Hair follicular keratinocyte (primary cell): ENCODE results near the gene DHRSX. TPM values are rescaled to one million over a fixed set of nuclear protein-coding genes. Genes with fewer than 3 reads are reported as not detected.

Experiments
- total RNA-seq: library from RNA; depleted of rRNA; stranded (reverse); fragments of >200 nt; gene quantifications from 2 replicates; pipeline ENCODE4 v1.2.3, GENCODE V29; 2015

DHRSX gene, protein sequence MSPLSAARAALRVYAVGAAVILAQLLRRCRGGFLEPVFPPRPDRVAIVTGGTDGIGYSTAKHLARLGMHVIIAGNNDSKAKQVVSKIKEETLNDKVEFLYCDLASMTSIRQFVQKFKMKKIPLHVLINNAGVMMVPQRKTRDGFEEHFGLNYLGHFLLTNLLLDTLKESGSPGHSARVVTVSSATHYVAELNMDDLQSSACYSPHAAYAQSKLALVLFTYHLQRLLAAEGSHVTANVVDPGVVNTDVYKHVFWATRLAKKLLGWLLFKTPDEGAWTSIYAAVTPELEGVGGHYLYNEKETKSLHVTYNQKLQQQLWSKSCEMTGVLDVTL
- total RNA-seq: 15.7 and 30.5 TPM in 2 replicates

DNA sequence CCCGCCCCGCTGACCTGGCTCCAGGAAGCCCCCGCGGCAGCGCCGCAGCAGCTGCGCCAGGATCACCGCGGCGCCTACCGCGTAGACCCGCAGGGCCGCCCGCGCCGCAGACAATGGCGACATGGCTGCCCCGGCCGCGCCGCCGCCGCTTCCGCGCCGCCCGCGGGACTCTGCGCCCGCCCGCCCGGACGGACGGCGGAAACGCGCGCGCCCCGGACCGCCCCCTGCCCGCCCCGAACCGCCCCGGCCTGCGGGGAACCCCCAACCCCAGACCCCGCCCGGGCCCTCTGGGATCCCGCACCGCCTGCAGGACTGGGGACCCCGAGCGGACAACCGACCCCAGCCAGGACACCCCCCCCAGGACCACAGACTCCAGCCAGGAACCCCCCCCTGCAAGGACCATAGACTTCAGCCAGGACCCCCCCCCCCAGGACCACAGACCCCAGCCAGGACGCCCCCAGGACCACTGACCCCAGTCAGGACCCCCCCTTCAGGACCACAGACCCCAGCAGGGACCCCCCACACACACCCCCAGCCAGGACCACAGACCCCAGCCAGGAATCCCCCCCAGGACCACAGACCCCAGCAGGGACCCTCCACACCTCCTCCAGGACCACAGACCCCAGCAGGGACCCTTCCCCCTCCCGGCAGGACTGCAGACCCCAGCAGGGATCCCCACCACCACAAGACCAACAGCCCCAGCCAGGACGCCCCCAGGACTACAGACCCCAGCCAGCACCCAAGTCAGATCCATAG lies at the start of gene DHRSX, which contains the start of gene ZBED1:
DHRSX (minus strand) TSS at position 174 of the 756 bp plus-strand sequence; CDS start at position 123, 51 bp downstream.
ZBED1 (minus strand) TSS at position 174 of the 756 bp plus-strand sequence. CDS start 10,257 bp downstream, outside the sequence.

Other genes with a start within 250 kb of the DHRSX start
- gene ZBED1, start within 50 bp of the DHRSX start, total RNA-seq: 33.2 and 33.3 TPM in 2 replicates
- gene CD99, start 190.3 kb upstream of the DHRSX start, total RNA-seq: 167 and 261 TPM in 2 replicates